HFFc6 (cell line): ENCODE results near the gene KXD1. TPM values are rescaled to one million over a fixed set of nuclear protein-coding genes. Genes with fewer than 3 reads are reported as not detected.
A peak's percentile ranks its signal among the peaks of the same experiment; 100 is the strongest.

Source experiments
- DNase-seq: peaks from one replicate; pipeline ENCODE4 v3.0.0-alpha.2; 2018
- H3K27ac Mint-ChIP-seq: 2 replicates; pipeline ENCODE4 v1.8.0; 2020; ENCODE audit warnings: mild to moderate bottlenecking, mixed read lengths
- H3K27me3 Mint-ChIP-seq: 2 replicates; pipeline ENCODE4 v1.8.0; 2021; ENCODE audit warnings: mild to moderate bottlenecking, moderate library complexity, mixed read lengths; ENCODE audit not compliant: insufficient read depth
- H3K36me3 Mint-ChIP-seq: 2 replicates; pipeline ENCODE4 v1.8.0; 2021; ENCODE audit warnings: low read depth, mixed read lengths
- H3K4me1 Mint-ChIP-seq: 2 replicates; pipeline ENCODE4 v1.8.0; 2020; ENCODE audit warnings: low read depth, mixed read lengths
- H3K4me3 Mint-ChIP-seq: 2 replicates; pipeline ENCODE4 v1.8.0; 2020; ENCODE audit warnings: mild to moderate bottlenecking, moderate library complexity, mixed read lengths
- H3K9me3 Mint-ChIP-seq: 2 replicates; pipeline ENCODE4 v1.8.0; 2020; ENCODE audit warnings: mild to moderate bottlenecking, mixed read lengths
- CTCF ChIP-seq: fragments of 200-600 bp; sonication (generic); IDR thresholded peaks from 2 replicates; pipeline ENCODE4 v1.5.0; 2021; ENCODE audit warnings: antibody characterized with exemption, mild to moderate bottlenecking
- long read RNA-seq: library from polyadenylated mRNA; unstranded; transcript quantifications from one replicate; pipeline ENCODE4 v2.0.0, GENCODE V29; 2019
- total RNA-seq, 6 experiments: library from RNA; stranded (reverse); fragmentation: NEBNext Ultra II Directional; extraction: Animal tissue kit (Norgen Biotek cat#: 25700); gene quantifications; 2 replicates in 1 of 6; 3 replicates in 5 of 6; pipeline ENCODE4 v1.2.3, GENCODE V29; 2021

KXD1 gene
- total RNA-seq = 100 to 1,000 TPM; 109 to 123 (median 115) TPM
- long read RNA-seq, transcript KXD1-203 (6 exons, 1,592 nt) = minor isoform, 5 of 179 reads
- long read RNA-seq, transcript KXD1-201 (5 exons, 1,426 nt) = major isoform, 143 of 179 reads
- long read RNA-seq, transcript KXD1-205 (4 exons, 686 nt) = minor isoform, 11 of 179 reads
- long read RNA-seq, partial matches to known transcripts = 0 of 179 reads
- long read RNA-seq, other reads (novel, unspliced or antisense) = 16 of 179 reads

GRCh38 chr19:18557411-18558201, at the start of gene KXD1:
Gene KXD1 (plus strand): TSS chr19:18557870. CDS start chr19:18562057, 4,187 bp downstream.
- peak within 1 kb of the TSS; percentile 91 for H3K4me3 Mint-ChIP-seq
- no peaks in the 10 kb centered on the region for H3K9me3 Mint-ChIP-seq
- peaks cover 7% of the 10 kb centered on the region; the same call in 1 of the 2 replicates for H3K36me3 Mint-ChIP-seq
- DNase-seq = peak; percentile 98
- no peak for TF ChIP-seq CTCF
- no peaks in the 10 kb centered on the region; the same call in 1 of the 2 replicates for H3K27me3 Mint-ChIP-seq
- H3K4me1 Mint-ChIP-seq = peaks cover 14% of the 10 kb centered on the region
- H3K27ac Mint-ChIP-seq = peak within 1 kb of the TSS; percentile 86

- Mint-ChIP-seq H3K36me3 (no peaks in the 10 kb centered on the region), H3K9me3 (no peaks in the 10 kb centered on the region), H3K4me1 (peaks cover 42% of the 10 kb centered on the region), H3K27ac (no peak overlapping the region), H3K4me3 (no peak overlapping the region), H3K27me3 (peaks cover 1% of the 10 kb centered on the region)
- no peak for DNase-seq
- TF ChIP-seq CTCF = no peak
Measured at GRCh38 chr19:18508585-18508984, 49.1 kb upstream of the KXD1 start.

- H3K9me3 Mint-ChIP-seq = no peaks in the 10 kb centered on the region
- TF ChIP-seq CTCF = no peak
- no peak overlapping the region for H3K4me3 Mint-ChIP-seq
- no peak for DNase-seq
- H3K36me3 Mint-ChIP-seq = no peaks in the 10 kb centered on the region
- H3K4me1 Mint-ChIP-seq = peaks cover 47% of the 10 kb centered on the region
- H3K27ac Mint-ChIP-seq = no peak overlapping the region
- H3K27me3 Mint-ChIP-seq = peaks cover under 1% of the 10 kb centered on the region
Measured at GRCh38 chr19:18510216-18510615, 47.5 kb upstream of the KXD1 start.

GRCh38 chr19:18513868-18514267, 43.8 kb upstream of the KXD1 start:
- H3K27me3 Mint-ChIP-seq = no peaks in the 10 kb centered on the region; the same call in 1 of the 2 replicates
- no peaks in the 10 kb centered on the region for H3K36me3 Mint-ChIP-seq
- H3K9me3 Mint-ChIP-seq = no peaks in the 10 kb centered on the region
- TF ChIP-seq CTCF = no peak
- peak overlapping the region; percentile 85 for H3K27ac Mint-ChIP-seq
- peaks cover 44% of the 10 kb centered on the region for H3K4me1 Mint-ChIP-seq
- H3K4me3 Mint-ChIP-seq = peak overlapping the region; percentile 64; the same call in 1 of the 2 replicates
- DNase-seq = peak; percentile 36

GRCh38 chr19:18514800-18515682, 42.6 kb upstream of the KXD1 start:
- H3K27me3 Mint-ChIP-seq = peaks cover 2% of the 10 kb centered on the region; the same call in 1 of the 2 replicates
- peak; percentile 32 for DNase-seq
- H3K27ac Mint-ChIP-seq = peak overlapping the region; percentile 89
- no peaks in the 10 kb centered on the region for H3K36me3 Mint-ChIP-seq
- H3K9me3 Mint-ChIP-seq = no peaks in the 10 kb centered on the region
- peaks cover 56% of the 10 kb centered on the region for H3K4me1 Mint-ChIP-seq
- H3K4me3 Mint-ChIP-seq = peak overlapping the region; percentile 34; the same call in 1 of the 2 replicates
- TF ChIP-seq CTCF = no peak
